Coronary artery (tissue), 2 donors: ENCODE results near the gene CIAO2A.

Source experiments
- DNase-seq: peaks from one replicate; pipeline ENCODE4 v3.0.0-alpha.2; 2017; ENCODE audit warnings: low spot score
- H3K27ac ChIP-seq, 2 donors: fragments of 200-600 bp; sonication (generic); one replicate each; pipeline ENCODE4 v1.5.1; 2016 to 2019
- H3K4me3 ChIP-seq: fragments of 200-600 bp; sonication (generic); 2 replicates; pipeline ENCODE4 v1.5.1; 2016; ENCODE audit warnings: mild to moderate bottlenecking, moderate library complexity
- TF ChIP-seq, protein P1 (sequence below): fragments of 200-600 bp; sonication (generic); IDR thresholded peaks from one replicate; pipeline ENCODE4 v1.5.1; 2019; ENCODE audit warnings: antibody characterized with exemption

Gene CIAO2A

GRCh38 chr15:64134345-64134829, 40.7 kb upstream of the CIAO2A start:
- no peak for DNase-seq
- Histone ChIP-seq H3K4me3 (no peak overlapping the region), H3K27ac (no peak overlapping the region)
- TF ChIP-seq, protein P1, sequence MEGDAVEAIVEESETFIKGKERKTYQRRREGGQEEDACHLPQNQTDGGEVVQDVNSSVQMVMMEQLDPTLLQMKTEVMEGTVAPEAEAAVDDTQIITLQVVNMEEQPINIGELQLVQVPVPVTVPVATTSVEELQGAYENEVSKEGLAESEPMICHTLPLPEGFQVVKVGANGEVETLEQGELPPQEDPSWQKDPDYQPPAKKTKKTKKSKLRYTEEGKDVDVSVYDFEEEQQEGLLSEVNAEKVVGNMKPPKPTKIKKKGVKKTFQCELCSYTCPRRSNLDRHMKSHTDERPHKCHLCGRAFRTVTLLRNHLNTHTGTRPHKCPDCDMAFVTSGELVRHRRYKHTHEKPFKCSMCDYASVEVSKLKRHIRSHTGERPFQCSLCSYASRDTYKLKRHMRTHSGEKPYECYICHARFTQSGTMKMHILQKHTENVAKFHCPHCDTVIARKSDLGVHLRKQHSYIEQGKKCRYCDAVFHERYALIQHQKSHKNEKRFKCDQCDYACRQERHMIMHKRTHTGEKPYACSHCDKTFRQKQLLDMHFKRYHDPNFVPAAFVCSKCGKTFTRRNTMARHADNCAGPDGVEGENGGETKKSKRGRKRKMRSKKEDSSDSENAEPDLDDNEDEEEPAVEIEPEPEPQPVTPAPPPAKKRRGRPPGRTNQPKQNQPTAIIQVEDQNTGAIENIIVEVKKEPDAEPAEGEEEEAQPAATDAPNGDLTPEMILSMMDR: no peak

GRCh38 chr15:64133623-64134344, 40.1 kb upstream of the CIAO2A start:
- Histone ChIP-seq H3K4me3 (no peak overlapping the region), H3K27ac (no peak overlapping the region)
- TF ChIP-seq, protein P1: no peak
- DNase-seq: no peak

GRCh38 chr15:64132217-64132616, 38.6 kb upstream of the CIAO2A start:
- no peak overlapping the region for H3K27ac ChIP-seq
- H3K4me3 ChIP-seq: no peak overlapping the region
- TF ChIP-seq, protein P1: no peak
- no peak for DNase-seq

GRCh38 chr15:64131547-64131946, 37.9 kb upstream of the CIAO2A start:
- Histone ChIP-seq H3K27ac (no peak overlapping the region), H3K4me3 (no peak overlapping the region)
- TF ChIP-seq, protein P1: no peak
- no peak for DNase-seq

GRCh38 chr15:64130159-64130558, 36.5 kb upstream of the CIAO2A start:
- Histone ChIP-seq H3K27ac (no peak overlapping the region), H3K4me3 (no peak overlapping the region)
- TF ChIP-seq, protein P1: no peak
- DNase-seq: no peak

DNA sequence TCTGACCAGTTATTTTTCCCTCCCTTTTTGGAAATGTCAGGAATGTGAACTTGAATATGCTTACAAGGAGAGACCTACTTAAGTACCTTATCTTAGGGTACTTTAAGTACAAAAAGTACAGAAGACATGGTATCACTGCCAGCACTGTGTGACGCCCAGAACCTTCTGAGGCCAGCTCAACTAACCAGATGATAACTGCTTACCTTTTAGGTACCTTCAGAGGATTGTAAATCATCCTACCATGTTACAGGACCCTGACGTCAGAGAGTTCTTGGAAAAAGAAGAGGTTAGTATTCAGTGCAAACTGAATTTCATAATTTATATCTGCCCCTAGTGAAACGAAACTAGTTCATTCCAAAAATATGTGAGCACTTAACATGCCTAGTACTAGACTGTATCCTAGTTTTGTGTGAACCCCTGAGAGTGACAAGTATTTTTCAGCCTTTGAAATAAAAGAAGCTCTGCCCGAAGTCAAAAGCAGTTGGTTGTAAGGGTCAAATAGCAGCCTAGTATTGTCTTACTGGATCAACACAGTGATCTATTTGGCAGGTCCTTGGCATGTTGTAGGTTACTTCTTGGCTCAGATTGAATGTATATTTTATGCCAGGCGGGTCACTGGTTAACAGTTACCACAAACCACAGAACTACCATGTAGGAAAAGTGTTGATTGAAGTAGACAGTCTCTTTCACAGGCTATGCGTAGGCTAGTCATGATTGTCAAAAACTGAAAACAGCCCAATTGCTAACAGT, 34.1 kb upstream of the CIAO2A start:
- DNase-seq: no peak
- no peak overlapping the region for H3K4me3 ChIP-seq
- TF ChIP-seq, protein P1: no peak
- no peak overlapping the region for H3K27ac ChIP-seq
